ACHN (cell line): Measurements from ENCODE around the gene AMER1.

Experiments used
- DNase-seq: peaks from one replicate; pipeline ENCODE4 v3.0.0-alpha.2; 2015
- in situ Hi-C: cut with HindIII; loops from 2 replicates; pipeline ENCODE4 v1.10.0; 2017; ENCODE audit warnings: low sequenced_read_pairs, low pct_ligation_motif_present, low pct_unique_long_range_greater_than_20kb

Gene AMER1

DNA sequence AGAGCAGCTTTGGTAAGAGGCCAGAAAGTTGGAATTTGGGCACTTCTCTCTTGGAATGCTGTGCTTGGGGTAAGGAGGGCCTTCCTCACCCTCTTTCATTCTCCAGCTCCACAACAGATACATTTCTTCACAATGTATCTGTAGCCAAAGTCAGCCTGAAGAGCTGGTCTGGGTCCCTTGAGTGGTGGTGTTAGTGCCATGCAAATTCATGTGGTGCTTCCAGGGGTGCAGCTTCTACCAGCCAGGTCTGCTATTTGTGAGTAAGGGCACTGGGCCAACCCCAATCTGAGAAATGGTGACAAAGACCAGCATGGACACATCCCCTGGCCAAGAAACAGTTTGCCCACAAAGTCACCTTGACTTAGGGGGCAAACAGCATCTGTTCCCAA lies 17.8 kb downstream of the AMER1 start:
- in situ Hi-C loops, result no loop called here
- no peak for DNase-seq

DNA sequence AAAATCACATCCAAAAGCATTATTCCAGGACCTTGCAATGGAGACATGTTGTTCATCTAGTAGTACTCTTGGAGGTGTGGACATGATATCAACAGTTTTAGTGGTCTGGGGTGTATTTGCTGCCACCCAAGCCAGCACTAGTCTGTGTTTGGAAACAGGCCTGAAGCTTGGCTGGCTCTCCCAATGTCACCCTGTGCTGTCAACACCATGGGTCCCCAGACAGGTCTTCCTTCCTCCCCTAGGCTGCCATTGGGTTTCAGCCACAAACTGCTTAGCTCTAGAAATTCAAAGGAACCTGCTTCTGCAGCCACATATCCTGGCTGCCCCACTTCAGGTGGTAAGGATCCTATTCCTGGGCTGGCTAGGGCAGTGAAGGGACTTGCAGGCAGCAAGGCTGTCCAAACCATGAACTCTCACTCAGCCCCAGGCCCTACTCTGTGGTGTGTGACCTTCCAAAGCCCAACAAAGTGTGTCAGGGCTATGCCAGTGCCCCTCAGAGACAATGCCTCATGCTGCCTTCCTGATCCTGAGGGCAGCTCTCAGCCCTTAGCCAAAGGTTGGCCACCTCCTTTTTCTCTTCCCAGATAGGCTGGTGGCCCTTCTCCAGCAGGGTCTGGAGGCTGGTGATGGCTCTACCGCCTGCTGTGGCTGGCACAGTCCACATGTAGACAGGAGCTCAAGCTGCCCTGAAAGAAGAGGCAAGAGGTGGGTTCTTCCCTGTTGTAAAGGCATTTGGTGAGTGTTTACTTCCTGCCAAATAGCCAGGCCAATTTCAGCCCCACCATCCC lies 18.3 kb downstream of the AMER1 start:
- in situ Hi-C loops, result no loop called here
- no peak for DNase-seq

DNA sequence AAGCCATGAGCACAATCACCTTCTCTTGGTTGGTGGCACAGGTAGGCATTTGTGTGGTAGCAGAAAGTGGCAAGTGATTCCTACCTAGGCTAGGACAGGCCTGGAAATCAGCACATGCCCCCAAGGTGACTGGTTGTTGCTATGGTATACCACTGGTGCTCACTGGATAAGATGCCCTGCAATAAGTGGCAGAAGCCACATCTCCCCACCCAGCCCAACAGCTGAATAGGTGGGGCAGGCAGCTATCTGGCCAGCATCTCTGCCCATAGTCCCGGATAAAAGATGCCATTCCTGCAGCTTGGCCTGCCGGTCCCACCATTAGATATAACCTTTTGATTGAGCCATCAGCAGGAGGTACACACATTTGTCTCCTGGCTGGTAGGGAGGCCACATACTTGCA lies 21.1 kb downstream of the AMER1 start:
- in situ Hi-C loops, result no loop called here
- DNase-seq, result no peak

DNA sequence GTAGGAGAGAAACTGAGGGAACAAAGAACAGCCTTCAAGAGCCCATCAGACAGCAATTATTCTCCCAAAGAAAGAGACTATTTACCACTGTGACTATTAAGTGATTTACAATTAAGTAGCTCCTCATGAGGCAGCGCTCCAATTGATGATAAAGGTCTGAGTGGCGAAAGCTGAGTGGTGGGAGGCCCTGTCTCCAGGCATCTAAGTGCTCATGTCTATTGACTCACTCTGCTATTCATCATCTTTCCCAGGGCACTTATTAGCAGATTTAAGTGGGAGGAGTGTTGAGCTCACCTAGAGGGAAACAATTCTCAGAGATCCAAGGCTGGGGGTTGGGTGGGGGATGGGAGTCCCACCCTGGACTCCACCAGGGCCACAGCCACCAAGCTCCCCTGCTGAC lies 23.3 kb downstream of the AMER1 start:
- DNase-seq, result no peak
- in situ Hi-C loops, result no loop called here

DNA sequence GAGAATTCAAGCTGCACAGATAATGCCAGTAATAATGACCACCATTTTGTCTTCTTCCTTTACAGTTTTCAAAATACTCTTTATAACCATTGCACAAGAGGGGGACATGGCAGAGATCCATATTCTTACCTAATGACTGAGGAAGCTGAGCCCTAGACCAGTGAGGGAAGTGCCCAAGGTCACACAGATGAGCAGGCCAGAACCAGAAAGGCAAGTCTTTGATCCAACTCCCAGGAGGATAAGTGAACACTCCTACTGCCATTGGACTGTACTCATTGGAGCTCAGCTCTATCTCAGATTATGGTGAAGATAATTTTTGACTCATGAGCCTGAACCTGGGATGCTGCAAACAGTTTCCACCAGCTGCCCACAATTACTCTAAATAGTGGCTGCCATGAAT lies 28.6 kb downstream of the AMER1 start:
- in situ Hi-C loops, result no loop called here
- DNase-seq, result no peak

DNA sequence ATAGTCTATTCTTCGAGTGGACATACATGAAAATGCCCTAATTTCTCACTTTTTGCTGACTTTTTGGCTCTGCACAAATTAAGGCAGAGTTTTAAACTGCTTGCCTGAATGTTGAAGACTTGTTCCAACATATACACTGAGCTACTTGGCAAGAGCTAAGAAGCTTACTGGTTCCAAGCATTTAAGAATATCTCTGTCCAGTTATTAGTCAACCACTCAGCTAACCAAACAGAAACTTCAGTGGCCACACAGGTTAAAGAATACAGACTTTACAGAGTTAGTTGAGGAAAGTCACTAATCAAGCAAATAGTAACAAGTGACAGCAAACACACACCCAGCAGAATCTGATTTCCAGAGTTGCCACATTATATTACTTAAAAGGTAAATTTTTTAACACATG lies 35.5 kb downstream of the AMER1 start:
- in situ Hi-C loops, result no loop called here
- no peak for DNase-seq

DNA sequence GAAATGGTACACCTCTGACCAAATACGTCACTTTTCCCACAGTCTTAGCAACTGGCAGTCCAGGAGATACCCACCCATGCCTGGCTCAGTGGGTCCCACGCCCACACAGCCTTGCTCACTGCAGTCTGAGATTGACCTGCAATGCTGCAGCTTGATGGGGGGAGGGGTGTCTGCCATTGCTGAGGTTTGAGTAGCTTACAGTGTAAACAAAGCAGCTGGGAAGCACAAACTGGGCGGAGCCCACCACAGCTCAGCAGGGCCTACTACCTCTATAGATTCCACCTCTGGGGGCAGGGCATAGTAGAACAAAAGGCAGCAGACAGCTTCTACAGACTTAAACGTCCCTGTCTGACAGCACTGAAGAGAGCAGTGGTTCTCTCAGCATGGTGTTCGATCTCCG lies 52.7 kb downstream of the AMER1 start:
- in situ Hi-C loops, result no loop called here
- DNase-seq, result no peak

DNA sequence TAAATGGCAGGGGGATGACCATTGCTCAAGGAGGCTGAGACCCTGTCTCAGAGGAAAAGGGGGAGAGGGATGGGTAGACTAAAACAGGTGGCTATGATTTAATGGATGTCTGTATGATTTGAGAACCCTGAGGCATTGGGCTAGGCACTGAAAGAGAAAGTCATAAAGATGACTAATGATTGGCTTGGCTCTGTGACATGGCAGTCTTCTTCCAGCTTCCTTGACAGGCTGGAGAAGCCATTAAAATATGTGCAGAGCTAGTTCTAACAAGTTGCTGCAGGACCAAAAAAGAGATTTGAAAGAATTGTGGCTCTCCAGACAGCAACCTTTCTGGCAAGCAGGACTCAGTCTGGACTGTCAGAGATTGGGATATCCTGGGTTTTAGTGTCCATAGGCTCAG lies 53.6 kb downstream of the AMER1 start:
- in situ Hi-C loops, result no loop called here
- no peak for DNase-seq

DNA sequence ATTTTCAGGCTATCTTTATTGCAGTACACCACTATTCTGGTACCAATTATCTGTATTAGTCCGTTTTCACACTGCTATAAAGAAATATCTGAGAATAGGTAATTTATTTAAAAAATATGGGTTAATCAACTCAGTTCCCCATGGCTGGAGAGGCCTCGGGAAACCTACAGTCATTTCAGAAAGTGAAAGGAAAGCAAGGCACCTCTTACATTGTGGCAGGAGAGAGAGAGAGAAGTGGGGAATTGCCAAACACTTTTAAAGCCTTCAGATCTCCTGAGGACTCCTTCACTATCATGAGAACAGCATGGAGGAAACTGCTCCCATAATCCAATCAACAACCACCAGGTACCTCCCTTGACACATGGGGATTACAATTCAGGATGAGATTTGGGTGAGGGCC lies 54.7 kb downstream of the AMER1 start:
- in situ Hi-C loops, result no loop called here
- no peak for DNase-seq
